Measurements from ENCODE around the gene LARGE1. TPM values are rescaled to one million over a fixed set of nuclear protein-coding genes. Genes with fewer than 3 reads are reported as not detected.

The LARGE1 gene
- total RNA-seq, 1 experiment from 2014 or later: 2.5 TPM

GRCh38 chr22:33896575-33897447 lies 23.5 kb downstream of the LARGE1 start:
- no peaks in the 10 kb centered on the region for H3K36me3 ChIP-seq (ENCODE audit: control insufficient read depth, insufficient read depth, low read length)
- H3K27ac ChIP-seq (ENCODE audit: low read length): no peak overlapping the region
- intact Hi-C loops (cut with micrococcal nuclease; ENCODE audit: unreplicated experiment): no loop called here
- in situ Hi-C loops (cut with HindIII; ENCODE audit: low pct_unique_long_range_greater_than_20kb, low sequenced_read_pairs): no loop called here
- no peak overlapping the region for H3K4me3 ChIP-seq (ENCODE audit: low read depth in 2 of 2, low read length in 2 of 2)
- ChIA-PET CTCF (no interaction called here), POLR2A (no interaction called here)
- no peak for ATAC-seq
- TF ChIP-seq TCF7L2 (IDR thresholded peaks at IDR 0.05; ENCODE audit: low read depth, low read length) (no peak), SIN3A (IDR thresholded peaks at IDR 0.05; ENCODE audit: borderline replicate concordance, insufficient read depth, low read depth, low read length) (no peak), POLR2AphosphoS5 (IDR thresholded peaks at IDR 0.05; ENCODE audit: low read depth, low read length) (no peak), CTCF (IDR thresholded peaks at IDR 0.05) (no peak), REST (IDR thresholded peaks at IDR 0.05; ENCODE audit: insufficient read depth in 1 of 2, low read depth in 2 of 2, low read length in 1 of 2) (no peak)
- no peaks in the 10 kb centered on the region for H3K4me1 ChIP-seq (ENCODE audit: control insufficient read depth, insufficient read depth, low read length)
- BruUV-seq (replicated peaks): no TSS peak
- H3K9me3 ChIP-seq (ENCODE audit: control insufficient read depth, insufficient read depth, low read depth, low read length): no peaks in the 10 kb centered on the region
- H3K27me3 ChIP-seq (ENCODE audit: control insufficient read depth, insufficient read depth, low read length): no peaks in the 10 kb centered on the region
- no peak for DNase-seq (ENCODE audit: low read depth, low spot score)

DNA sequence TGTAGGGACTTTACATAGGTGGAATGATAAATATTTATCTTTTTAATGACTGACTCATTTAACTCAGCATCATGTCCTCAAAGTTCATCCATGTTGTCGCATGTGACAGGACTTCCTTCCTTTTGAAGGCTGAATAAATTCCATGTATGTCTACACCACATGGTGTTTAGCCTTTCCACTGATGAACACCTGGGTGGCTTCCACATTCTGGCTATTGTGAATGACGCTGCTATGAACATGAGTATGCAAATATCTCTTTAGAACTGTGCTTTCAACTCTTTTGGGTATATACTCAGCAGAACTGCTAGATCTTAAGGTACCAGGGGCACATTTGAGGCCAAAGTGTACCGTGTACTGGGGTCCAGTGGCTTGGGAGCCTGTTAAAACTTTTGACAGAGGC lies 24.1 kb downstream of the LARGE1 start:
- ATAC-seq: no peak
- in situ Hi-C loops (cut with HindIII; ENCODE audit: low pct_unique_long_range_greater_than_20kb, low sequenced_read_pairs): no loop called here
- no peak overlapping the region for H3K27ac ChIP-seq (ENCODE audit: low read length)
- no peaks in the 10 kb centered on the region for H3K27me3 ChIP-seq (ENCODE audit: control insufficient read depth, insufficient read depth, low read length)
- TF ChIP-seq TCF7L2 (IDR thresholded peaks at IDR 0.05; ENCODE audit: low read depth, low read length): no peak
- TF ChIP-seq SIN3A (IDR thresholded peaks at IDR 0.05; ENCODE audit: borderline replicate concordance, insufficient read depth, low read depth, low read length): no peak
- no peak overlapping the region for H3K4me3 ChIP-seq (ENCODE audit: low read depth in 2 of 2, low read length in 2 of 2)
- no peak for DNase-seq (ENCODE audit: low read depth, low spot score)
- H3K4me1 ChIP-seq (ENCODE audit: control insufficient read depth, insufficient read depth, low read length): no peaks in the 10 kb centered on the region
- no TSS peak for BruUV-seq (replicated peaks)
- CTCF ChIA-PET: no interaction called here
- H3K9me3 ChIP-seq (ENCODE audit: control insufficient read depth, insufficient read depth, low read depth, low read length): no peaks in the 10 kb centered on the region
- intact Hi-C loops (cut with micrococcal nuclease; ENCODE audit: unreplicated experiment): no loop called here
- POLR2A ChIA-PET: no interaction called here
- no peaks in the 10 kb centered on the region for H3K36me3 ChIP-seq (ENCODE audit: control insufficient read depth, insufficient read depth, low read length)

DNA sequence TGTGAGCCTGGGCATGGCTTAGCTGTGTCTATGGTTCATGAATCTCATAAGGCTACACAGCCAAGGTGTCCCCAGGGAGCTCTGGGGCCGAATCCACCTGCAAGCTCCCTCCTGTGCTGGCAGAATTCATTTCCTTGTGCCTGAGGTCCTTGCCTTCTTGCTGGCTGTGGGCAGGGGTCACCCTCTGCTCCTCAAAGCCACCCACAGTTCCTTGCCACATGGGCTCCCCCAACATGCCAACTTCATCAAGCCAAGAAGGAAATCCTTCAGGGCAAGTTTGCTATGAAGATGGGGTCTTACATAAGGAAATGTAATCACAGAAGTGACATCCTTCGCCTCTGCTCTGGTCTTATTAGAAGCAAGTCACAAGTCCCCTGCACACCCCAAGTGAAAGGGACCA lies 24.8 kb downstream of the LARGE1 start:
- H3K36me3 ChIP-seq (ENCODE audit: control insufficient read depth, insufficient read depth, low read length): no peaks in the 10 kb centered on the region
- no peak overlapping the region for H3K4me3 ChIP-seq (ENCODE audit: low read depth in 2 of 2, low read length in 2 of 2)
- no peaks in the 10 kb centered on the region for H3K27me3 ChIP-seq (ENCODE audit: control insufficient read depth, insufficient read depth, low read length)
- in situ Hi-C loops (cut with HindIII; ENCODE audit: low pct_unique_long_range_greater_than_20kb, low sequenced_read_pairs): no loop called here
- intact Hi-C loops (cut with micrococcal nuclease; ENCODE audit: unreplicated experiment): no loop called here
- DNase-seq (ENCODE audit: low read depth, low spot score) (no peak), ATAC-seq (no peak)
- TF ChIP-seq TCF7L2 (IDR thresholded peaks at IDR 0.05; ENCODE audit: low read depth, low read length) (no peak), POLR2AphosphoS5 (IDR thresholded peaks at IDR 0.05; ENCODE audit: low read depth, low read length) (no peak), SIN3A (IDR thresholded peaks at IDR 0.05; ENCODE audit: borderline replicate concordance, insufficient read depth, low read depth, low read length) (no peak), CTCF (IDR thresholded peaks at IDR 0.05) (no peak), REST (IDR thresholded peaks at IDR 0.05; ENCODE audit: insufficient read depth in 1 of 2, low read depth in 2 of 2, low read length in 1 of 2) (no peak)
- H3K9me3 ChIP-seq (ENCODE audit: control insufficient read depth, insufficient read depth, low read depth, low read length): no peaks in the 10 kb centered on the region
- no peaks in the 10 kb centered on the region for H3K4me1 ChIP-seq (ENCODE audit: control insufficient read depth, insufficient read depth, low read length)
- ChIA-PET POLR2A (no interaction called here), CTCF (no interaction called here)
- no TSS peak for BruUV-seq (replicated peaks)
- H3K27ac ChIP-seq (ENCODE audit: low read length): no peak overlapping the region

All from Panc1 (cell line).